PC-9 (cell line): ENCODE measurements around the gene CCNL1. TPM values are rescaled to one million over a fixed set of nuclear protein-coding genes. Genes with fewer than 3 reads are reported as not detected.

Source experiments
- BruUV-seq: library from RNA; stranded (reverse); fragments of 400-500 nt; replicated peaks from 2 replicates; lab custom pipeline; 2021; lab: Mats Ljungman, UMichigan
- CTCF ChIA-PET: fragments of 300-600 bp; sonication (Branson Sonifier 250); formaldehyde crosslinking; loops from one replicate; lab custom pipeline; 2022; ENCODE audit warnings: antibody characterized with exemption; lab: Charles Lee
- POLR2A ChIA-PET: fragments of 300-600 bp; sonication (Branson Sonifier 250); formaldehyde crosslinking; loops from one replicate; lab custom pipeline; 2022; ENCODE audit warnings: antibody characterized with exemption; ENCODE audit not compliant: unreplicated experiment; lab: Charles Lee
- DNase-seq, 2 experiments: peaks; one replicate each; pipeline versions ENCODE4 v3.0.0 to v3.0.0-alpha.2; 2015 to 2022; ENCODE audit warnings: mixed read lengths in 1 of 2
- H2AFZ ChIP-seq: fragments of 200-600 bp; sonication (generic); 2 replicates; pipeline ENCODE4 v1.8.1; 2017; ENCODE audit warnings: antibody characterized with exemption
- H3F3A ChIP-seq: fragments of 200-600 bp; sonication (generic); 2 replicates; pipeline ENCODE4 v1.8.1; 2017; ENCODE audit warnings: antibody characterized with exemption, mild to moderate bottlenecking, low read depth; ENCODE audit not compliant: insufficient read depth
- H3K27ac ChIP-seq: fragments of 200-600 bp; sonication (generic); 2 replicates; pipeline ENCODE4 v1.6.1; 2016; ENCODE audit warnings: mixed run types
- H3K27me3 ChIP-seq: fragments of 200-600 bp; sonication (generic); 2 replicates; pipeline ENCODE4 v1.6.1; 2016; ENCODE audit warnings: low read depth, mixed run types; ENCODE audit not compliant: insufficient read depth
- H3K36me3 ChIP-seq: fragments of 200-600 bp; sonication (generic); 2 replicates; pipeline ENCODE4 v1.6.1; 2016; ENCODE audit warnings: low read depth, mixed run types
- H3K4me1 ChIP-seq: fragments of 200-600 bp; sonication (generic); replicated peaks from 2 replicates; pipeline ENCODE4 v1.6.1; 2016; ENCODE audit warnings: mixed run types; ENCODE audit not compliant: insufficient read depth
- H3K4me2 ChIP-seq: fragments of 200-600 bp; sonication (generic); 2 replicates; pipeline ENCODE4 v1.6.1; 2017; ENCODE audit warnings: mixed run types
- H3K4me3 ChIP-seq: fragments of 200-600 bp; sonication (generic); 2 replicates; pipeline ENCODE4 v1.6.1; 2016; ENCODE audit warnings: mixed run types
- H3K79me2 ChIP-seq: fragments of 200-600 bp; sonication (generic); 2 replicates; pipeline ENCODE4 v1.6.1; 2017; ENCODE audit warnings: low read depth, mixed run types
- H3K9me2 ChIP-seq: fragments of 200-600 bp; sonication (generic); 2 replicates; pipeline ENCODE4 v1.8.1; 2017; ENCODE audit warnings: mild to moderate bottlenecking; ENCODE audit not compliant: insufficient read depth
- H3K9me3 ChIP-seq: fragments of 200-600 bp; sonication (generic); 2 replicates; pipeline ENCODE4 v1.8.1; 2016; ENCODE audit warnings: low read depth; ENCODE audit not compliant: insufficient read depth
- H4K20me1 ChIP-seq: fragments of 200-600 bp; sonication (generic); 2 replicates; pipeline ENCODE4 v1.8.1; 2017; ENCODE audit not compliant: insufficient read depth
- EZH2 ChIP-seq: fragments of 200-600 bp; sonication (generic); IDR thresholded peaks from 2 replicates; pipeline ENCODE4 v1.8.0; 2017; ENCODE audit warnings: antibody characterized with exemption, low read depth
- intact Hi-C: fragments of 100-400 bp; cut with micrococcal nuclease; formaldehyde crosslinking; loops from one replicate; pipeline ENCODE4 v1.10.0; 2022; ENCODE audit not compliant: unreplicated experiment
- total RNA-seq: library from RNA; stranded (reverse); gene quantifications from 2 replicates; pipeline ENCODE4 v1.2.3, GENCODE V29; 2021
- TF ChIP-seq, protein P1 (sequence below): fragments of 200-600 bp; sonication (generic); conservative IDR thresholded peaks from 2 replicates; pipeline ENCODE4 v1.6.1; 2017; ENCODE audit warnings: mixed run types, antibody characterized with exemption, mild to moderate bottlenecking, moderate library complexity

The CCNL1 gene
- total RNA-seq, 1 experiment from 2014 or later: 91.3 TPM

DNA sequence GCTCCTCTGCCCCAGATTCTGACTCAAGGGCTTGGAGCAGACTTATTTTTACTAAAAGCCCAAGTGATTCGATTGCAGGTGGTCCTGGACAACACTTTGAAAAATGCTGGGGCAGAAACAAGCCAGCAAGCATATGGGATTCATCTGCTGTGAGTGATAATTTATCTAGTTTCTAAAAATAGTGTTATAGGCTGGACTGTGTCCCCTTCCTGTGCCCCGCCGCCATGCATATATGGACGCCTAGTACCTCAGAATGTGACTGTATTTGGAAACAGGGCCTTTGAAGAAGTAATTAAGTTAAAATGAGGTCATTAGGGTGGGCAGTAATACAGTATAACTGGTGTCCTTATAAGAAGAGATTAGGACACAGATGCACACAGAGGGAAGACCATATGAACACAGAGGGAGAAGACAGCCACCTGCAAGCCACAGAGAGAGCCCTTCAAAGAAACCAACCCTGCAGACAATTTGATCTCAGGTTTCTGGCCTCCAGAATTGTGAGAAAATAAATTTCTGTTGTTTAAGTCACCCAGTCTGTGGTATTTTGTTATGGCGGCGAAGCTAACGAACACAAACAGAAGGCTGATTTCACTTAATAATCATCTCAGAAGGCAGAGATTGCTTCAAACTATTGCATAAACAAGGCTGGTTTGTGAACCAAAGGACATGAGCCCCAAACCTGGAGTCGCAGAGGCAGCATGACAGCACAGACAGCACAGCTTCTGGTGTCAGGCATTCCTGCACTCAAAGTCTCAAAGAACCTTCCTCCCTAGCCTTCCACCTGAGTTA lies 59.1 kb downstream of the CCNL1 start:
- H3K9me2 ChIP-seq: no peaks in the 10 kb centered on the region
- TF ChIP-seq EZH2: no peak
- TF ChIP-seq, protein P1, sequence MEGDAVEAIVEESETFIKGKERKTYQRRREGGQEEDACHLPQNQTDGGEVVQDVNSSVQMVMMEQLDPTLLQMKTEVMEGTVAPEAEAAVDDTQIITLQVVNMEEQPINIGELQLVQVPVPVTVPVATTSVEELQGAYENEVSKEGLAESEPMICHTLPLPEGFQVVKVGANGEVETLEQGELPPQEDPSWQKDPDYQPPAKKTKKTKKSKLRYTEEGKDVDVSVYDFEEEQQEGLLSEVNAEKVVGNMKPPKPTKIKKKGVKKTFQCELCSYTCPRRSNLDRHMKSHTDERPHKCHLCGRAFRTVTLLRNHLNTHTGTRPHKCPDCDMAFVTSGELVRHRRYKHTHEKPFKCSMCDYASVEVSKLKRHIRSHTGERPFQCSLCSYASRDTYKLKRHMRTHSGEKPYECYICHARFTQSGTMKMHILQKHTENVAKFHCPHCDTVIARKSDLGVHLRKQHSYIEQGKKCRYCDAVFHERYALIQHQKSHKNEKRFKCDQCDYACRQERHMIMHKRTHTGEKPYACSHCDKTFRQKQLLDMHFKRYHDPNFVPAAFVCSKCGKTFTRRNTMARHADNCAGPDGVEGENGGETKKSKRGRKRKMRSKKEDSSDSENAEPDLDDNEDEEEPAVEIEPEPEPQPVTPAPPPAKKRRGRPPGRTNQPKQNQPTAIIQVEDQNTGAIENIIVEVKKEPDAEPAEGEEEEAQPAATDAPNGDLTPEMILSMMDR: no peak
- peak in 1 of 2 experiments; percentile 22 for DNase-seq

DNA sequence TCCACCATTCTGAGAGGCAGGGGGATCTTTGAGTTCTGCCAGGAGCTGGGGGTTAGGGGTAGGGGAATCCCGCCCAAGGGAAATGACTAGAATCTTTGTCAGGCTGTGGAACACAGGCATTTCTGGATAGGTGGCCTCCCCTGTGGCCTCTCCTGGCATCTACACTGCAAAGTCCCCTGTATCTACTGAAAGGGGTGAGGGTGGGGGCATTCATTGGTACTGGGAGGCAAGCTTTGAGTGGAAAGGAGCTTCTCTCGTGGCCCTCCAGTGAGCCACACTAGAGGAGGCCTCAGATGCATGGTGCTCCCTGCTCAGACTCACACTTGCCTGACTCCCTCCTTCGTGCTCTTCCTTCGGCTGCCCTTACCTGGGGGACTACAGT lies 59.9 kb downstream of the CCNL1 start:
- Histone ChIP-seq H3K79me2 (no peaks in the 10 kb centered on the region), H3K4me3 (no peak overlapping the region), H3K27me3 (no peaks in the 10 kb centered on the region), H3K4me1 (peaks cover 11% of the 10 kb centered on the region; the same call in 1 of the 2 replicates), H4K20me1 (no peaks in the 10 kb centered on the region), H3K9me2 (no peaks in the 10 kb centered on the region), H2AFZ (no peak overlapping the region), H3K36me3 (no peaks in the 10 kb centered on the region), H3K27ac (no peak overlapping the region), H3F3A (peaks cover 5% of the 10 kb centered on the region; the same call in 1 of the 2 replicates), H3K9me3 (no peaks in the 10 kb centered on the region), H3K4me2 (no peak overlapping the region)
- TF ChIP-seq EZH2: no peak
- TF ChIP-seq, protein P1: no peak
- DNase-seq: peak in 1 of 2 experiments; percentile 28
- intact Hi-C loops: no loop called here
- ChIA-PET POLR2A (interaction anchor here (0.6 kb wide), 1 partner anchor 12 kb away, joined by 7 read pairs; no protein-coding TSS in a partner anchor), CTCF (interaction anchor here (1.0 kb wide), 1 partner anchor 23 kb away, joined by 3 read pairs; no protein-coding TSS in a partner anchor)
- BruUV-seq: no TSS peak

More for the DNA sequence above, 59.1 kb downstream of the CCNL1 start:
- no peak overlapping the region for H3K27ac ChIP-seq
- H3K27me3 ChIP-seq: no peaks in the 10 kb centered on the region
- H3K4me1 ChIP-seq: peaks cover 11% of the 10 kb centered on the region; the same call in 1 of the 2 replicates
- CTCF ChIA-PET: interaction anchor here (1.0 kb wide), 1 partner anchor 22 kb away, joined by 3 read pairs; no protein-coding TSS in a partner anchor
- H4K20me1 ChIP-seq: no peaks in the 10 kb centered on the region
- no peak overlapping the region for H2AFZ ChIP-seq
- H3K79me2 ChIP-seq: no peaks in the 10 kb centered on the region
- H3K4me3 ChIP-seq: no peak overlapping the region
- no TSS peak for BruUV-seq
- no peak overlapping the region for H3K4me2 ChIP-seq
- peaks cover 5% of the 10 kb centered on the region; the same call in 1 of the 2 replicates for H3F3A ChIP-seq
- H3K36me3 ChIP-seq: no peaks in the 10 kb centered on the region
- no peaks in the 10 kb centered on the region for H3K9me3 ChIP-seq
- POLR2A ChIA-PET: no interaction called here
- intact Hi-C loops: no loop called here

DNA sequence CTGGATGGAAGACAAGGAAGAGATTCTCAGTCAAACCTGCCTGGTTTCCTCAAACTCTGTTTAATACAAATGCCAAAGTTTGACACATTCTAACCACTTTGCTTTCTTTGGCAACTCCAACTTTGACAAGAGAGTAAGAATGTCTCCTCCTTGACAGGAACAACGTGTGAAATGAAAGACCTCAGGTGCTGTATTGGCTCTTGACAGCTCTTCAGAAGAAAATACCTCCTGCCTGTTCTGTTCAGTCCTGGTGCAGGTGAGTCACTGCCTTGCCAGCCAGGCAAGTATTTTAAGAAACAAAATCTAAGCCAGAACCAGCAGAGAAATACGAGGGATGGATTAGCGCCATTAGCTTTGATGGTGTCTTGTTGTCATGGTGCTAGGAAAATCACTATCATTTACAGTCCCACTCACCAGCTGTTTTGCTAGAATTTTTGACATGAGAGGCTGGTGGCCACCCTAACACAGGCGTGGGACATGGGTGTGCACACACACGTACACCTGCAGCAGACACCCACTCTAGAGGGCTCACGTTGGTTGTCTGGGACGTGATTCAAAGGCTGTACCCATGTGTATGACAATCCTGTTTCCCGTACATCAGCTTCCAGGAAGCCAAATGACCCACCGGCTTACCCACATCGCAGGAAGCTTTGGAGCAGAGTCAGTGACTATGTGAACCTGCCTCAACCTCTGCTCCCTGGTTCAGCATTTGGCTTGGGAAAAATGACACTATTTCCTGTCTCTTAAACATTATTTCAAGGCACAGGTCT lies 60.4 kb downstream of the CCNL1 start:
- no peak for TF ChIP-seq EZH2
- TF ChIP-seq, protein P1: no peak
- Histone ChIP-seq H3K27ac (no peak overlapping the region), H3K4me3 (no peak overlapping the region), H3K9me2 (no peaks in the 10 kb centered on the region), H3K36me3 (no peaks in the 10 kb centered on the region), H4K20me1 (no peaks in the 10 kb centered on the region), H2AFZ (no peak overlapping the region), H3F3A (peaks cover 5% of the 10 kb centered on the region; the same call in 1 of the 2 replicates), H3K79me2 (no peaks in the 10 kb centered on the region), H3K27me3 (no peaks in the 10 kb centered on the region), H3K4me1 (peaks cover 11% of the 10 kb centered on the region; the same call in 1 of the 2 replicates), H3K9me3 (no peaks in the 10 kb centered on the region), H3K4me2 (no peak overlapping the region)
- ChIA-PET CTCF (interaction anchor here (0.6 to 1.0 kb wide), 2 partner anchors 10 to 23 kb away, joined by 3 to 9 read pairs; no protein-coding TSS in a partner anchor), POLR2A (interaction anchor here (0.6 to 1.0 kb wide), 2 partner anchors 11 to 12 kb away, joined by 5 to 7 read pairs; no protein-coding TSS in a partner anchor)
- no TSS peak for BruUV-seq
- DNase-seq: peak; percentile 29 to 83
- intact Hi-C loops: no loop called here
